ENCODE data around the gene PLPP6.

DNA sequence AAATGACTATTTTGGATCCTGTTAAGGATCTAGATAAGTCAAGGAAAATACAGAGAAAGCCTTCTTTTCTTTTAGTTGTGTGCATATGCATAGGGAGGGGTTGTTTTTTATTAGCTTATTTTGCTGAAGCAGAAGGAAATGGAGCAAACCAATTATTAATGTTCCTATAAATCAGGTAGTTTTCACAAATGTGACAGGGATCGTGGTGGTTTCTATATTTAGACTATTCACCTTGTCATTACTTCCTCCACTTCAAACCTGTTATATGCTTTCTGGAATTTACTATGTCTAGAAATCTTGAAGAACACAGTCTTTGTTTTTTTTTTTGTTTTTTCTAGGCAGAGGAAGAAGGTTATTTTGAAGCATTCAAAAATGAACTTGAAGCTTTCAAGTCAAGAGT is 39.4 kb downstream of the PLPP6 start:
- TF ChIP-seq, protein P1, sequence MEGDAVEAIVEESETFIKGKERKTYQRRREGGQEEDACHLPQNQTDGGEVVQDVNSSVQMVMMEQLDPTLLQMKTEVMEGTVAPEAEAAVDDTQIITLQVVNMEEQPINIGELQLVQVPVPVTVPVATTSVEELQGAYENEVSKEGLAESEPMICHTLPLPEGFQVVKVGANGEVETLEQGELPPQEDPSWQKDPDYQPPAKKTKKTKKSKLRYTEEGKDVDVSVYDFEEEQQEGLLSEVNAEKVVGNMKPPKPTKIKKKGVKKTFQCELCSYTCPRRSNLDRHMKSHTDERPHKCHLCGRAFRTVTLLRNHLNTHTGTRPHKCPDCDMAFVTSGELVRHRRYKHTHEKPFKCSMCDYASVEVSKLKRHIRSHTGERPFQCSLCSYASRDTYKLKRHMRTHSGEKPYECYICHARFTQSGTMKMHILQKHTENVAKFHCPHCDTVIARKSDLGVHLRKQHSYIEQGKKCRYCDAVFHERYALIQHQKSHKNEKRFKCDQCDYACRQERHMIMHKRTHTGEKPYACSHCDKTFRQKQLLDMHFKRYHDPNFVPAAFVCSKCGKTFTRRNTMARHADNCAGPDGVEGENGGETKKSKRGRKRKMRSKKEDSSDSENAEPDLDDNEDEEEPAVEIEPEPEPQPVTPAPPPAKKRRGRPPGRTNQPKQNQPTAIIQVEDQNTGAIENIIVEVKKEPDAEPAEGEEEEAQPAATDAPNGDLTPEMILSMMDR (IDR thresholded peaks at IDR 0.05): no peak
- no peak for TF ChIP-seq POLR2A (IDR thresholded peaks at IDR 0.05)
